HS-5 (cell line): ENCODE results near the gene APRT.

Source experiments
- DNase-seq: peaks from one replicate; pipeline ENCODE4 v3.0.0-alpha.2; 2012; ENCODE audit warnings: low read depth

Gene APRT

DNA sequence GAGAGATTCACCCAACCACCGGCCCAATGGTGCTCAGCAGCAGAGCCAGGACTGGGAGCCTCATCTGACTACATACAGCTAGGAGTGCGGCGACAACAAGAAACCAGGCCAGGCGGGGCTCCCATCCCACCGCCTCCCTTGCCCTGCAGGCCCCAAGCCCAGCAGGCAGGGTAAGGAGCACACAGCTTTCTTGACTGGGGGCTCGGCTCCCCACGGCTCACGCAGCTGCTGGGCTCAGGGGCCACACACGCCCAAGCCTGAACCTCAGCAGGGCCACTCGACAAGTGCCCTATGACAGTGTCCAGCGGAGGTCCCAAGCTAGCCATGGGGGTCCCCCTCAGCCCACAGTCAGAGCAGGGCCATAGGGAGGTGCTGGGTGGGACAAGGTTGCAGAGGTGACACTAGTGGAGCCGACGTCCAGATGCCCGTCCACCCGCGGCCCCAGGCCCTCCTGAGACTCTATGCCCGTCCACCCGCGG is 40.4 kb downstream of the APRT start:
- DNase-seq: no peak

DNA sequence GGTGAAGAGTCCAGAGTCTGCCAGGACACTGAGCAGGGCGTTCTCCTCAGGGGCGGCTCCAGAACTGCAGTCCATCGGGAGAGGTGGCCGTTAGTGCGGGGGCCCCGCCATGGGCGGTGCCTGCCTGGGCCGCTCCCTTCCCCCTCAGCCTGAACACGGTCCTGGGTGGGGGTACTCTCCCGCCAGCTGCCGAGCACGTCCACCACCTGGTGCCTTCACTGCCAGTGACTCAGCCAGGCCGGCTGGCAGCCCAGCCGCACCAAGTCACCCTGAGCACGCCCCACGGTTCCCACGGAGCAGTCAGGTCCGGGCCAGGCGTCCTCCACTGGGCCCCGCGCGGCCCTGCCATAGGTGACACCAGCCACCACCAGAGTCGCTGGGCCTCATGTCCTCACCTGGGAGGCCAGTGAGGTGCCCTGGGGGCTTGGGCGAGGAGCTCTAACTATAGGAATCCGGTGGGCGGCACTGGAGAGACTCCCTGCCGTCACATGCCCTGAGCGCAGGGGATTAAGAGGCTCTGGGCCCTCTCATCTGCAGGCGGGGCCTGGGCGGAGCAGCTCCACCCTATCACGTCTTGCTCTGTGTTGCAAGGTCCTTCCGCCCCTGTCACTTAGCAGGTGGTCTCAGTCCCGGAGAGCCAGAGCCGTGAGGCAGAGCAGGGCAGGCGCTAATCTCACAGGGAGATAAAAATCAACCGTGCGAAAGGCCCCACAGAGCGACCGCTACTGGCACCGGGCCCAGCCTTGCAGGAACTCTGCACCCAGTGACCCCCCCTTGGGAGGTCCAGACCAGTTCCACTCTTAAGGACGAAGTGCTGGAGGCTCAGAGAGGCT is 41.1 kb downstream of the APRT start:
- no peak for DNase-seq

- DNase-seq: no peak
Measured at GRCh38 chr16:88769617-88770460, 41.9 kb downstream of the APRT start.

- no peak for DNase-seq
Measured at GRCh38 chr16:88768071-88768783, 43.5 kb downstream of the APRT start.

DNA sequence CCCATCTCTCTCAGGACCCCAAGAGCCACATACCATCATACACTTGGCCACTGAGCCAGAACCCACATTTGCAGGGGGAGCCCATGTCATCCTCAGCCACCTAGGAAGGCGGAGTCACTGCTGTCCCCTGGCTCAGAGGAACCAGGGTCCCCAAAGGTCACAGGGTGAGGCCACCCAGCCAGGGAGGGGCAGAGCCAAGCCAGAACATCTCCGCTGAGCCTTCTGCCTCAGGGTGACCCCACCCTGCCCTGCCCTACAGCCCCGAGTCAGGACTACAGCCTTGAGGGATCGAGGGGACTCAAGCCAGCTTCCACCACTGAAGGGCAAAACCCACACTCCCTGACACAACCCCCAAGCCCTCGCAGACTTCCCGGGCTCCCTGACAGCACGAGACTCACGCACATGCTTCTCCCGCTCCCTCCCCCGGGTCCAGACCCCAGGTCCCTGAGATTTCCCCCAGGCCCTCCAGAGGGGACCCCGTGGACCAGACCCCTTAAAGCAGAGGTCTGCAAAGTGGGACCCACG is 44.1 kb downstream of the APRT start:
- DNase-seq: no peak

DNA sequence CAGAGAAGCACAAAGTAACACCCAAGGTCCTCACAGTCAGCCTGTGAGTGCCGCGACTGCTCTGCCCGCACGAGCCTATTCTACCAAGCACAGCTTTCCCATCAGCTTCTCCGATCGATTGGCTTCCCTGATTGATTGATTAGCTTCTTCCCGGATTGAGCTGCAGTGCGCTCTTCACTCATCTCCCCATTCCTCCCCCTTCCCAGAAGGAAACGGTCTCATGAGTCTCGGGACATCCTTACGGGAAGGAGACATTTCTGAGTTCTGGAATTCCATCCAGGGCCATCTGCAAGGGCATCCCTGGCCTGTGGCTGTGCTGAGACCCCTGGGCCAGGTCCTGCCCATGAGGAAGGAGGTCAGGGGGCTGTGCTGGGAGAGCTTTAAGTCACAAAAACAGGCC is 44.8 kb downstream of the APRT start:
- DNase-seq: no peak

DNA sequence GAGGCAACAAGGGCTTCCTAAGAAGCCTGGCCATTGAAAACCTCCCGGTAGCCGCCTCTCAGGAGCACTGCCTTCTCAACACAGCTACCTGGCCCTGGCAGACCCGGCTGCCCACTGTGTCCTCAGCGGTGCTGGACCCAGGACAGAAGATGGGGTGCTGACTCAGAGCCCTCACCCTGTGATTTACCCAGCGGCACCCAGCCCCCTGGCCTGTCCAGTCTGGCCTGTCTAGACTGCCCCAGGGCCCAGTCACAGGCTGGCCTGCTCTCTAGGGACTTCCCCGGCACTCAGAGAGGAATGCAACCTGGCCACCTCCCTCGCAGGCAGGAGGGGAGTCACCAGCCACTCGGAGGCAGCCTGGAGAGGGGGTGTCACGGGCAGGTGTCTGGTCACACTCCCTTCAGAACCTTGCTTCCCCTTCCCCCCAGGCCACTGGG is 46.8 kb downstream of the APRT start:
- no peak for DNase-seq

DNA sequence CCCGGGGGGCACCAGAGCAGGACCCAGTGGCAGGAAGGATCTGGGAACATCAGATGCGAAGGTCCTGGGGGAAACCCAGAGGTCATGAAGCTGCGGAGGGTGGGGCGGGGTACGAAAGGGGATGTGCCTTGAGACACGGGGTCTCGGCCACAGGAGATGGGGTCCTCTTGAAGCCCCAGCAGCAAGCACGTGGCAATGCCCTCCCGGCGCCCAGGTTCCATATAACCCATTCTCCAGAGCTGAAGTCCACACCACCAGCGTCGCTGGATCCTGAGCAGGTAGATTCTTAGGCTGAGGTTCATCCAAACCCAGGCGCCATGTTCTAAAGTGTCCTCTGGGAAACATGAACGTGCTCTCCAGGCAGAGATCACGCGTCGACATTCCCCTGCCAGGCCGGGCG is 47.6 kb downstream of the APRT start:
- no peak for DNase-seq

DNA sequence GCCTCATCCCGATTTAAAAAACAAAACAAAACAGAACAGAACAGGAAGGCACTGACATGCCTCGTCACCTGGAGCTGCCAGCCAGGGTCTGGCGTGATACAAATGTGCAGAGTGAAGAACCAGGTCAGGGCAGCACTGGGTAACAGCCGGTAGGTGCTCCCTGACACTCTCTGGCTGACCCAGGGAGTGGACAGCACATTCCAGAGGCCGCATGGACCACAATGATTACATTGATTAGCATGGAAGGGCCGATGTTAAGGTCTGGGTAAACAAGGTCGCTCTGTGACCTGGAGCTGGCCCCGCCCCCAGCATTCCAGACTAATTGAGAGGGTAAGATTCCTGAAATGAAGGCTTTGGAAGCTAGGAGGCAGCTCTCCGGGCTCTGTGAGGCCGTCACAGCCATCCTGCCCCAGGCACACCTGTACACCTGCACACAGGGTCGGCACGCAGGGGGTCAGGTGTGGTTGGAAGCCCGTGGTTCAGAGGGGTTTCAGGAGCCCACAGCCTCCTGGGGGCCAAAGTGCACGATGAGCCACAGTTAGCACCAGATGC is 48.1 kb downstream of the APRT start:
- no peak for DNase-seq

DNA sequence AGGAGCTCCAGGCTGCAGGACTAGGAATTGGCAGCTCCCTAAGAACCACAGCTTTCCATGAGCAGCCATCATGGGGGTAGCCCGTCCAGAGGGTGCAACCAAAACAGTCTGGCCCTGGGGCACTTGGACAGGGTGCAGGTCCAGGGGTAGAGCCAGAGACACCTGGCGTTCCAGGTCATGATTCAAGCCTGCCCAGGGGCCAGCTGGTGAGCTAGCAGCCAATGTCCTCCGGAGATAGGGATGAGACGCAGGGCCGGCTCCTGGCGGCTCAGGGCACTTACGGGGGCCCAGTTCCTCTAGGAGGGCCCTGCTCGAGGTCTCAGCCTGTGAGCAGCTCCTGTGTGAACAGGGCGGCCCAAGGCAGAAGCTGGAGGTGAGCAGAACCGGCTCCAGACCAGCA is 48.8 kb downstream of the APRT start:
- DNase-seq: no peak

GRCh38 chr16:88762258-88762870 is 49.4 kb downstream of the APRT start:
- no peak for DNase-seq

DNA sequence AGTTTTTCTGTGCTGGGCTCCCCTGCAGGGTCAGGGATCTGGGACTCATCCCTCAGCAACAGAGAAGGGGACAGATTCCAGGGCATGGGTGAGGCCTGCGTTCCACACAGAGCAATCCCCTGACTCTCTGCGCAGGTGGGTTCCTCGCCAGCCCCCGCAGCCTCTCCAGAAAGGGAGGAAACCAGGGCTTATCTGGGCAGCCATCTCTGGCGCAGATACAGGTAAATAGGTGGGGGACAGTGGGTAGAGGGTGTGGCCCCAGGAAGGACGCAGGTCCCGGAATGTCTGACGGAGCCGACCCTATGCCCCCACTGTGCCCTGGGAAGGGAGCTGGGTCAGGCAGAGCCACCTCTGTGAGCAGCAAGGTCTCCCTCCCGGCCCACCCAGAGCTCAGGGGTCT is 49.9 kb downstream of the APRT start:
- no peak for DNase-seq

GRCh38 chr16:88761143-88761534 is 50.6 kb downstream of the APRT start:
- DNase-seq: no peak

DNA sequence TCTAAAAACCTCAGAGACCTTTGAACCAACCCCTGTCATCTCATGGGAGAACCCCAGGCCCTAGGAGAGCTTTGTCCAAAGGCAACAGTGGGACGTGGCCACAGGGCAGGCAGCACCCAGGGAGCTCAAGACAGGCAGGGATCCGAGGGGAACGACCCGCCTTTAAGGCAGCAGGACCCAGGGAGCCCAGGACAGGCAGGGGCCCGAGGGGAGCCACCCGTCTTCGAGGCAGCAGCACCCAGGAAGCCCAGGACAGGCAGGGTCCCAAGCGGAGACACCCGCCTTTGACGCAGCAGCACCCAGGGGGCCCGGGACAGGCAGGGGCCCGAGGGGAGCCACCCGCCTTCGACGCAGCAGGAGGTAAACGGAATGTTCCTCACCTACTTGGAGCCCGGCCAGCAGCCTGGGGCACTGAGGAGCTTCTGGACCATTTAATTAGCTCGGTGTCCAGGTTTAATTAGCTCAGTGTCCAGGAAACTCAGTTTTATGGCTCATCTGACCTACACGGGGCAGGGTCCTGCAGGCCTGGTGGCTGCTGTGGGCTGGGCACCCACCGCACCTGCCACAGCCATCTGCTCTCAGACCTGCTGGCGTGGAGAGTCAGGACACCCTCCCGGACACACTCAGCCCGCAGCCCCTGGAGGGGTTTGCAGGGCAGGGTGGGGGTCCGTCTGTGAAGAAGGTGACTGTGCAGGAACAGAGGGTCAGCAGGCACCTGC is 51.1 kb downstream of the APRT start:
- no peak for DNase-seq

- no peak for DNase-seq
Measured at GRCh38 chr16:88759976-88760350, 51.8 kb downstream of the APRT start.
